ENCODE data around the gene HOXD10.

- TF ChIP-seq HIVEP1 (CRISPR knock-in tag; IDR thresholded peaks at IDR 0.05) (no peak), POLR2AphosphoS5 (IDR thresholded peaks at IDR 0.05; ENCODE audit: low read depth, low read length) (no peak)
Observed at GRCh38 chr2:176134035-176134434, 17.5 kb downstream of the HOXD10 start.

Measured in HepG2 (cell line).